ENCODE data around the gene APOA5.

- no peak for TF ChIP-seq POLR2A (IDR thresholded peaks at IDR 0.05)
- TF ChIP-seq CTCF (IDR thresholded peaks at IDR 0.05): no peak
Measured at GRCh38 chr11:116774661-116775060, 17.0 kb downstream of the APOA5 start.

All from vagina (tissue), 2 donors.